Large intestine (tissue), 3 donors: Measurements from ENCODE around the gene C6orf62. TPM values are rescaled to one million over a fixed set of nuclear protein-coding genes. Genes with fewer than 3 reads are reported as not detected.
"Not testable (repeated sequence)": the region's sequence is repeated elsewhere in the genome, so short reads cannot be mapped to it uniquely, and the experiment has no call there.

Experiments used
- DNase-seq, 2 donors: peaks; one replicate each; pipeline versions ENCODE4 v3.0.0 to v3.0.0-alpha.2; 2013
- H3K27ac ChIP-seq: one replicate; pipeline ENCODE4 v1.5.1; 2013; ENCODE audit warnings: low read length
- H3K27me3 ChIP-seq: 2 replicates; pipeline ENCODE4 v1.6.1; 2013; ENCODE audit warnings: low read length; ENCODE audit not compliant: control insufficient read depth, insufficient read depth
- H3K36me3 ChIP-seq: 2 replicates; pipeline ENCODE4 v1.6.1; 2013; ENCODE audit warnings: low read length; ENCODE audit not compliant: control insufficient read depth, insufficient read depth
- H3K4me1 ChIP-seq: one replicate; pipeline ENCODE4 v1.6.1; 2013; ENCODE audit warnings: low read length; ENCODE audit not compliant: control insufficient read depth, insufficient read depth
- H3K4me3 ChIP-seq: one replicate; pipeline ENCODE4 v1.5.1; 2013; ENCODE audit warnings: low read length
- H3K9me3 ChIP-seq: one replicate; pipeline ENCODE4 v1.6.1; 2013; ENCODE audit warnings: mild to moderate bottlenecking, low read depth, low read length, moderate library complexity; ENCODE audit not compliant: control insufficient read depth
- WGBS: methylation state at CpG from one replicate; pipeline ENCODE4 v1.1.5; 2013; ENCODE audit warnings: low lambda C conversion rate; ENCODE audit not compliant: insufficient coverage; 5-methylcytosine and 5-hydroxymethylcytosine counted together
- polyA plus RNA-seq: library from polyadenylated mRNA; unstranded; fragments of 120-200 nt; gene quantifications from one replicate; pipeline ENCODE4 v1.2.1, GENCODE V29; 2013

C6orf62 gene
- polyA plus RNA-seq, 1 donor, result 84.4 TPM

DNA sequence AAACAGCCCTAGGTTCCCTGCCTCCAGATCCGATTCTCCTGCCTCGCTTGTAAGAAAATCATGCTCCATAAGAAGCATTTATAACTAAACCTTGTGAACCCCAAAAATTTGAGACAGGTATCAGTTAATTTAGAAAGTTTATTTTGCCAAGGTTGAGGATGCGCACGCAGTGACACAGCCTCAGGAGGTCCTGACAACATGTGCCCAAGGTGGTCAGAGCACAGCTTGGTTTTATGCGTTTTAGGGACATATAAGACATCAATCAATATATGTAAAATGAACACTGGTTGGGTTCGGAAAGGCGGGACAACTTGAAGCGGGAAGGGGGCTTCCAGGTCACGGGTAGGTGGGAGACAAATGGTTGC, 50.0 kb downstream of the C6orf62 start:
- no peaks in the 10 kb centered on the region for H3K27me3 ChIP-seq
- H3K9me3 ChIP-seq, result peaks cover 7% of the 10 kb centered on the region
- H3K4me1 ChIP-seq, result peaks cover 9% of the 10 kb centered on the region
- no peak for DNase-seq
- 100% methylated on average over 3 of the region's 9 CpGs for WGBS
- no peak overlapping the region for H3K4me3 ChIP-seq
- no peak overlapping the region for H3K27ac ChIP-seq
- H3K36me3 ChIP-seq, result peaks cover 4% of the 10 kb centered on the region

- Histone ChIP-seq H3K4me3 (peak overlapping the region; percentile 77), H3K27ac (peak overlapping the region; percentile 97), H3K4me1 (peaks cover 11% of the 10 kb centered on the region)
- WGBS, result no CpG with 5 or more reads among the region's 18 CpGs
- not testable (repeated sequence) for DNase-seq, H3K9me3 ChIP-seq, H3K36me3 ChIP-seq, H3K27me3 ChIP-seq
Measured at GRCh38 chr6:24668066-24668996, 50.6 kb downstream of the C6orf62 start.

DNA sequence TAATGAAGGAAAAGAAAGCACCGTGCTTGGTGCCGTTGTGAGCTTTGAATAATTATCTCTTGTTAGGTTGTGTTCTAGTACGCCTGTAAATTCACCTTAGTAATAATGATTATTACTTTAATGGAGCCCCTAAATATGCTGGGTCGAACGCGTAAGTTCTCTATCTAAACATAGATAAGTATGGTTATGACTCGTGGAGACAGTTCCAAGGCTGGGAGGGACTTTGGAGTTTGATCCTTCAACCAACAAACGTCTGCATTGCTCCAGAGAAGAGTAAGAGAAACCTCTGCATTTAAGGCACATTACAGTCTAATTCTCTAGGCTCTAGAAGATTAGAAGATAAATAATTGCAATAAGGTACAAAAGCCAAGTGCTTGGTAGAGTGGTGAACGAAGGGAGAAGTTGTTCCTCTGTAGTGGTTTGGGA, 51.6 kb downstream of the C6orf62 start:
- H3K27me3 ChIP-seq, result no peaks in the 10 kb centered on the region
- 0% methylated on average over 1 of the region's 9 CpGs for WGBS
- DNase-seq, result peak; percentile 91 to 96
- peak overlapping the region; percentile 77 for H3K4me3 ChIP-seq
- peak overlapping the region; percentile 97 for H3K27ac ChIP-seq
- H3K9me3 ChIP-seq, result peaks cover 3% of the 10 kb centered on the region
- peaks cover 9% of the 10 kb centered on the region for H3K36me3 ChIP-seq
- peaks cover 15% of the 10 kb centered on the region for H3K4me1 ChIP-seq

- Histone ChIP-seq H3K9me3 (no peaks in the 10 kb centered on the region), H3K27ac (peak within 1 kb of the TSS; percentile 97), H3K4me3 (peak within 1 kb of the TSS; percentile 77), H3K36me3 (peaks cover 9% of the 10 kb centered on the region), H3K27me3 (no peaks in the 10 kb centered on the region), H3K4me1 (peaks cover 19% of the 10 kb centered on the region)
- WGBS, result no CpG with 5 or more reads among the region's 62 CpGs
- peak; percentile 98 to 99 for DNase-seq
Measured at GRCh38 chr6:24666641-24667377, 52.1 kb downstream of the C6orf62 start, which contains the start of the genes ACOT13 and TDP2. Gene ACOT13, plus strand, starts transcription at chr6:24667077. Its CDS starts 187 bp downstream, at chr6:24667264. Gene TDP2, minus strand, starts transcription at chr6:24666899. Its CDS starts 37 bp downstream, at chr6:24666862.

DNA sequence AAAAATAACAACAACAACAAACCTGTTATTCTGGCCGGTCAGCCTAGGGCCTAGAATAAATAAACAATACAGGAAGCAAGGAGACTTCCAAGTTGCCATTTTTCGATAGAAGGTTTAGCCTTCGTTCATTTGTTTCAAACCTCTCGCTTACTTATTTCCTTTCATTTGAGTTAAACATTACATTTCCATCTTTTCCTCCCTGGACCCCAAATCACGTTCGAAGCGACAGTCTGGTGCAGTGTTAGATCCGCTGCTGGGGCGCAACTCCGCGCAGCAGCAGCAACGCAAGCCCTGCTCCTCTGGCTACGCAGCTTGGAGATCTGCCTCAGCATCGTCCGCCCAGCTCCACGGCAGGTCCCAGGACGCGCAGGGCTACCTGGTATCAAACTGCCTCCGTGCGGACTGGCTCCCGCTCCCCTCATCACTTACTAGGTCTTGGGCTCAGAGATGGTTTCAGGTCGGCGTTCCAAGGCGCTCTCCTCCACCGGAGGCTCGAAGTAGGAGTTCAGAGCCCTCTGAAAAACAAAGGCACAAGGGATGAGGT, 52.8 kb downstream of the C6orf62 start:
- H3K9me3 ChIP-seq, result no peaks in the 10 kb centered on the region
- peak overlapping the region; percentile 97 for H3K27ac ChIP-seq
- H3K4me3 ChIP-seq, result peak overlapping the region; percentile 77
- H3K36me3 ChIP-seq, result peaks cover 11% of the 10 kb centered on the region
- no peak for DNase-seq
- H3K27me3 ChIP-seq, result no peaks in the 10 kb centered on the region
- H3K4me1 ChIP-seq, result peaks cover 24% of the 10 kb centered on the region
- WGBS, result 0% methylated on average over 1 of the region's 26 CpGs

- H3K27ac ChIP-seq, result peak overlapping the region; percentile 97
- H3K36me3 ChIP-seq, result peaks cover 14% of the 10 kb centered on the region
- H3K4me3 ChIP-seq, result peak overlapping the region; percentile 77
- 16% methylated on average over 4 of the region's 7 CpGs for WGBS
- H3K9me3 ChIP-seq, result no peaks in the 10 kb centered on the region
- peak; percentile 61 to 79 for DNase-seq
- peaks cover 39% of the 10 kb centered on the region for H3K4me1 ChIP-seq
- H3K27me3 ChIP-seq, result no peaks in the 10 kb centered on the region
Measured at GRCh38 chr6:24664046-24664987, 54.6 kb downstream of the C6orf62 start.

DNA sequence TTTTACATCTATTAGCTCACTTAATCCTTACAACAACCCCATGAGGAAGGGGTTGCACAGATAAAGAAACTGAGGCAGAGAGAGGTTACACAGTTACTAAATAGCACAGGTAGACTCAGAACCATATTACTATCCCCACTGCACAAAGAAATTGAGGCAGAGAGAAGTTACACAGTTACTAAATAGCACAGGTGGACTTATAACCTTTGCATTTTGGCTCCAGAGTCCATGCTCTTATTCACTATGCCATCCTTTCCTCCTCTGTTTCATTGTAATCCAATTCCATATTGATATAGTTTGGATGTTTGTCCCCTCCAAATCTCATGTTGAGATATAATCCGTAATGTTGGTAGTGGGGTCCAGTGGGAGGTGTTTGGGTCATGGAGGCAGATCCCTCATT, 55.8 kb downstream of the C6orf62 start:
- H3K27me3 ChIP-seq, result no peaks in the 10 kb centered on the region
- DNase-seq, result peak; percentile 50 to 83
- peak overlapping the region; percentile 97 for H3K27ac ChIP-seq
- no peaks in the 10 kb centered on the region for H3K9me3 ChIP-seq
- WGBS, result no CpG with 5 or more reads among the region's 1 CpG
- peak overlapping the region; percentile 77 for H3K4me3 ChIP-seq
- peaks cover 17% of the 10 kb centered on the region for H3K36me3 ChIP-seq
- peaks cover 40% of the 10 kb centered on the region for H3K4me1 ChIP-seq

DNA sequence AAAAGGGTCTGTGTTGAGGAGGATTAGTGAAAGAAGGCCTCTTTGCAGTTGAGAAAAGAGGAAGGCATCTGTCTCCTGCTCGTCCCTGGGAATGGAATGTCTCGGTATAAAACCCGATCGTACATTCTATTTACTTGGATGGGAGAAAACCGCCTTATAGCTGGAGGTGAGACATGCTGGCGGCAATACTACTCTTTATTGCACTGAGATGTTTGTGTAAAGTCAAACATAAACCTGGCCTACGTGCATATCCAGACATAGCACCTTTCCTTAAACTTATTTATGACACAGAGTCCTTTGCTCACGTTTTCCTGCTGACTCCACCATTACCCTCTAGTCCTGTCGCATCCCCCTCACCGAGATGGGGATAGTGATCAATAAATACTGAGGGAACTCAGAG, 56.7 kb downstream of the C6orf62 start:
- DNase-seq, result peak; percentile 67 to 81
- Histone ChIP-seq H3K27me3 (no peaks in the 10 kb centered on the region), H3K4me3 (peak overlapping the region; percentile 77), H3K36me3 (peaks cover 20% of the 10 kb centered on the region), H3K27ac (peak overlapping the region; percentile 97), H3K4me1 (peaks cover 36% of the 10 kb centered on the region), H3K9me3 (no peaks in the 10 kb centered on the region)
- no CpG with 5 or more reads among the region's 10 CpGs for WGBS

- H3K4me3 ChIP-seq, DNase-seq, H3K9me3 ChIP-seq, H3K27me3 ChIP-seq: not testable (repeated sequence)
- Histone ChIP-seq H3K36me3 (peaks cover 24% of the 10 kb centered on the region), H3K27ac (peak overlapping the region; percentile 97), H3K4me1 (peaks cover 40% of the 10 kb centered on the region)
- WGBS, result no CpG with 5 or more reads among the region's 5 CpGs
Measured at GRCh38 chr6:24661759-24662158, 57.2 kb downstream of the C6orf62 start.
